GM12873 (cell line): Measurements from ENCODE around the gene MRPS16.

Experiments used
- TF ChIP-seq, protein P1 (sequence below): IDR thresholded peaks from 2 replicates; pipeline ENCODE4 v1.5.1; 2012; ENCODE audit warnings: low read depth, mild to moderate bottlenecking, moderate library complexity, low read length, control low read depth; ENCODE audit not compliant: insufficient read depth; ENCODE audit errors: missing control alignments

MRPS16 gene

GRCh38 chr10:73209705-73210104 is 42.7 kb downstream of the MRPS16 start:
- TF ChIP-seq, protein P1, sequence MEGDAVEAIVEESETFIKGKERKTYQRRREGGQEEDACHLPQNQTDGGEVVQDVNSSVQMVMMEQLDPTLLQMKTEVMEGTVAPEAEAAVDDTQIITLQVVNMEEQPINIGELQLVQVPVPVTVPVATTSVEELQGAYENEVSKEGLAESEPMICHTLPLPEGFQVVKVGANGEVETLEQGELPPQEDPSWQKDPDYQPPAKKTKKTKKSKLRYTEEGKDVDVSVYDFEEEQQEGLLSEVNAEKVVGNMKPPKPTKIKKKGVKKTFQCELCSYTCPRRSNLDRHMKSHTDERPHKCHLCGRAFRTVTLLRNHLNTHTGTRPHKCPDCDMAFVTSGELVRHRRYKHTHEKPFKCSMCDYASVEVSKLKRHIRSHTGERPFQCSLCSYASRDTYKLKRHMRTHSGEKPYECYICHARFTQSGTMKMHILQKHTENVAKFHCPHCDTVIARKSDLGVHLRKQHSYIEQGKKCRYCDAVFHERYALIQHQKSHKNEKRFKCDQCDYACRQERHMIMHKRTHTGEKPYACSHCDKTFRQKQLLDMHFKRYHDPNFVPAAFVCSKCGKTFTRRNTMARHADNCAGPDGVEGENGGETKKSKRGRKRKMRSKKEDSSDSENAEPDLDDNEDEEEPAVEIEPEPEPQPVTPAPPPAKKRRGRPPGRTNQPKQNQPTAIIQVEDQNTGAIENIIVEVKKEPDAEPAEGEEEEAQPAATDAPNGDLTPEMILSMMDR = no peak

- TF ChIP-seq, protein P1 = no peak
These were observed 44.6 kb downstream of the MRPS16 start for GRCh38 chr10:73207883-73208282.

- TF ChIP-seq, protein P1 = no peak
These were observed 46.1 kb downstream of the MRPS16 start for GRCh38 chr10:73206385-73206784.

GRCh38 chr10:73205890-73206289 is 46.6 kb downstream of the MRPS16 start:
- TF ChIP-seq, protein P1 = no peak

DNA sequence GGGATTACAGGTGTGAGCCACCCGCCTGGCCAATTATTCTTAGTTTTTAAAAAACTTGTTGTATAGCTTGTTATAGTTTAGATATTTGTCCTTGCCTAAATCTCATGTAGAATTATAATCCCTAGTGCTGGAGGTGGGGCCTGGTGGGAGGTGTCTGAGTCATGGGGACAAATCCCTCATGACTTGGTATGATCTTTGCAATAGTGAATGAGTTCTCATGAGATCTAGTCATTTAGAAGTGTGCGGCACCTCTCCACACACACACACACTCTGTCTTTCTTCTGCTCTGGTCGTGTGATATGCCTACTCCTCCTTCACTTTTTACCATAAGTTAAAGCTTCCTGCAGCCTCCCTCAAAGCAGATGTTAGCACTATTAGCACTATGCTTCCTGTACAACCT is 47.4 kb downstream of the MRPS16 start:
- TF ChIP-seq, protein P1 = no peak
